Chondrocyte (in vitro differentiated cells): ENCODE data around the gene ZNF148. TPM values are rescaled to one million over a fixed set of nuclear protein-coding genes. Genes with fewer than 3 reads are reported as not detected.

Experiments used
- DNase-seq: peaks from one replicate; pipeline ENCODE4 v3.0.0; 2021; ENCODE audit warnings: mixed read lengths, low spot score
- H3K27ac Mint-ChIP-seq: one replicate; pipeline ENCODE4 v1.8.0; 2021; ENCODE audit warnings: mild to moderate bottlenecking, moderate library complexity, mixed read lengths; ENCODE audit not compliant: unreplicated experiment
- H3K27me3 Mint-ChIP-seq: 2 replicates; pipeline ENCODE4 v1.8.0; 2021; ENCODE audit warnings: low read depth, mixed read lengths
- H3K36me3 Mint-ChIP-seq: 2 replicates; pipeline ENCODE4 v1.8.0; 2021; ENCODE audit warnings: low read depth, mixed read lengths
- H3K4me1 Mint-ChIP-seq: 2 replicates; pipeline ENCODE4 v1.8.0; 2021; ENCODE audit warnings: low read depth, mild to moderate bottlenecking, mixed read lengths
- H3K4me3 Mint-ChIP-seq: one replicate; pipeline ENCODE4 v1.8.0; 2021; ENCODE audit warnings: mild to moderate bottlenecking, moderate library complexity, mixed read lengths; ENCODE audit not compliant: unreplicated experiment
- H3K9me3 Mint-ChIP-seq: 2 replicates; pipeline ENCODE4 v1.8.0; 2021; ENCODE audit warnings: low read depth, mixed read lengths
- CTCF ChIP-seq: fragments of 200-600 bp; sonication (generic); IDR thresholded peaks from 2 replicates; pipeline ENCODE4 v1.5.0; 2021; ENCODE audit warnings: antibody characterized with exemption, mild to moderate bottlenecking, moderate library complexity
- total RNA-seq: library from RNA; stranded (reverse); gene quantifications from 3 replicates; pipeline ENCODE4 v1.2.1, GENCODE V29; 2021

The ZNF148 gene
- total RNA-seq, 1 donor from 2014 or later = 45.9 TPM

- H3K4me3 Mint-ChIP-seq = no peak overlapping the region
- no peak for TF ChIP-seq CTCF
- no peaks in the 10 kb centered on the region for H3K4me1 Mint-ChIP-seq
- H3K9me3 Mint-ChIP-seq = peaks cover 12% of the 10 kb centered on the region
- no peak overlapping the region for H3K27ac Mint-ChIP-seq
- H3K27me3 Mint-ChIP-seq = no peaks in the 10 kb centered on the region
- no peak for DNase-seq
- peaks cover 7% of the 10 kb centered on the region for H3K36me3 Mint-ChIP-seq
These were observed 113.0 kb downstream of the ZNF148 start for GRCh38 chr3:125262161-125262560.

- TF ChIP-seq CTCF = no peak
- Mint-ChIP-seq H3K36me3 (peaks cover 13% of the 10 kb centered on the region), H3K4me3 (no peak overlapping the region)
These were observed 114.1 kb downstream of the ZNF148 start for GRCh38 chr3:125261031-125261430.

GRCh38 chr3:125260158-125260557 is 115.0 kb downstream of the ZNF148 start:
- Mint-ChIP-seq H3K27me3 (no peaks in the 10 kb centered on the region), H3K9me3 (peaks cover 10% of the 10 kb centered on the region), H3K4me3 (no peak overlapping the region), H3K36me3 (peaks cover 15% of the 10 kb centered on the region), H3K27ac (no peak overlapping the region), H3K4me1 (no peaks in the 10 kb centered on the region)
- DNase-seq = no peak
- no peak for TF ChIP-seq CTCF

More at GRCh38 chr3:125261031-125261430, 114.1 kb downstream of the ZNF148 start:
- Mint-ChIP-seq H3K4me1 (no peaks in the 10 kb centered on the region), H3K27ac (no peak overlapping the region), H3K9me3 (peaks cover 10% of the 10 kb centered on the region), H3K27me3 (no peaks in the 10 kb centered on the region)
- DNase-seq = no peak

- H3K4me3 Mint-ChIP-seq = no peak overlapping the region
- H3K27ac Mint-ChIP-seq = no peak overlapping the region
- H3K4me1 Mint-ChIP-seq = no peaks in the 10 kb centered on the region
- no peaks in the 10 kb centered on the region for H3K27me3 Mint-ChIP-seq
- TF ChIP-seq CTCF = no peak
- H3K9me3 Mint-ChIP-seq = peaks cover 10% of the 10 kb centered on the region
- peaks cover 15% of the 10 kb centered on the region for H3K36me3 Mint-ChIP-seq
- no peak for DNase-seq
These were observed 117.6 kb downstream of the ZNF148 start for GRCh38 chr3:125257536-125257935.

- peaks cover 10% of the 10 kb centered on the region for H3K9me3 Mint-ChIP-seq
- H3K27me3 Mint-ChIP-seq = no peaks in the 10 kb centered on the region
- no peak for DNase-seq
- no peak for TF ChIP-seq CTCF
- no peaks in the 10 kb centered on the region for H3K4me1 Mint-ChIP-seq
- H3K4me3 Mint-ChIP-seq = no peak overlapping the region
- no peak overlapping the region for H3K27ac Mint-ChIP-seq
- peaks cover 15% of the 10 kb centered on the region for H3K36me3 Mint-ChIP-seq
These were observed 118.5 kb downstream of the ZNF148 start for GRCh38 chr3:125256675-125257074.
